IMR-90 (cell line): ENCODE data around the gene CTNNA1.

Experiments
- FOS ChIP-seq: fragments of 150-350 bp; IDR thresholded peaks from 2 replicates; pipeline ENCODE4 v1.6.1; 2016; ENCODE audit warnings: low read depth, low read length
- MAFK ChIP-seq: IDR thresholded peaks from 2 replicates; pipeline ENCODE4 v1.6.1; 2012; ENCODE audit warnings: low read depth, low read length, improper control_type of control experiment
- MAZ ChIP-seq: IDR thresholded peaks from 2 replicates; pipeline ENCODE4 v1.6.1; 2012; ENCODE audit warnings: low read depth, mild to moderate bottlenecking, low read length, improper control_type of control experiment, moderate library complexity, borderline replicate concordance
- NFE2L2 ChIP-seq: fragments of 150-350 bp; IDR thresholded peaks from 2 replicates; pipeline ENCODE4 v1.6.1; 2016; ENCODE audit warnings: low read depth, mild to moderate bottlenecking, low read length
- POLR2A ChIP-seq: IDR thresholded peaks from 2 replicates; pipeline ENCODE4 v1.6.1; 2012; ENCODE audit warnings: mild to moderate bottlenecking, low read depth, low read length
- RFX5 ChIP-seq: IDR thresholded peaks from 2 replicates; pipeline ENCODE4 v1.8.0; 2012; ENCODE audit warnings: low read depth, mild to moderate bottlenecking, low read length, moderate library complexity
- TF ChIP-seq, protein P1 (sequence below): conservative IDR thresholded peaks from 2 replicates; pipeline ENCODE4 v1.5.1; 2012; ENCODE audit warnings: mild to moderate bottlenecking, low read depth, low read length, improper control_type of control experiment
- TF ChIP-seq, protein P2 (sequence below): fragments of 150-350 bp; IDR thresholded peaks from 2 replicates; pipeline ENCODE4 v1.6.1; 2017; ENCODE audit warnings: mild to moderate bottlenecking, antibody characterized with exemption, low read length, low read depth
- TF ChIP-seq, protein P3 (sequence below): fragments of 150-350 bp; IDR thresholded peaks from 2 replicates; pipeline ENCODE4 v1.6.1; 2016; ENCODE audit warnings: low read depth, mild to moderate bottlenecking, low read length, moderate library complexity, borderline replicate concordance

DNA sequence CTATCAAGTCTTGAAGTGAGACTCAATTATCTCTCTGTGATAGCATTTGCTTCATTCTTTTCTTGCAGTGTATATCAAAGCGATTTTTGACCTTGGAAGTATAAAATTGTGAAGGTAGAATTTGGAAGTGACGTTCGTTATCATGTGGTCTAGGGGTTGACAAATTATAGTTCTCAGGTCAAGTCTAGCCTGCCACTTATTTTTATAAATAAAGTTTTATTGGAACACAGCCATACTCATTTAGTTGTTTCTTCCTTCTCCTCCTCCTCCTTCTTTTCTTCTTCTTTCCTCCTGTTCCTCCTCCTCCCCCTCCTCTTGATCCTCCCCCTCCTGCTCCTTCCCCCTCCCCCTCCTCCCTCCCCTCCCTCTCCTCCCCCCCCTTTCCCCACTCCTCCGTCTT is 83.9 kb downstream of the CTNNA1 start:
- no peak for TF ChIP-seq POLR2A
- TF ChIP-seq, protein P1, sequence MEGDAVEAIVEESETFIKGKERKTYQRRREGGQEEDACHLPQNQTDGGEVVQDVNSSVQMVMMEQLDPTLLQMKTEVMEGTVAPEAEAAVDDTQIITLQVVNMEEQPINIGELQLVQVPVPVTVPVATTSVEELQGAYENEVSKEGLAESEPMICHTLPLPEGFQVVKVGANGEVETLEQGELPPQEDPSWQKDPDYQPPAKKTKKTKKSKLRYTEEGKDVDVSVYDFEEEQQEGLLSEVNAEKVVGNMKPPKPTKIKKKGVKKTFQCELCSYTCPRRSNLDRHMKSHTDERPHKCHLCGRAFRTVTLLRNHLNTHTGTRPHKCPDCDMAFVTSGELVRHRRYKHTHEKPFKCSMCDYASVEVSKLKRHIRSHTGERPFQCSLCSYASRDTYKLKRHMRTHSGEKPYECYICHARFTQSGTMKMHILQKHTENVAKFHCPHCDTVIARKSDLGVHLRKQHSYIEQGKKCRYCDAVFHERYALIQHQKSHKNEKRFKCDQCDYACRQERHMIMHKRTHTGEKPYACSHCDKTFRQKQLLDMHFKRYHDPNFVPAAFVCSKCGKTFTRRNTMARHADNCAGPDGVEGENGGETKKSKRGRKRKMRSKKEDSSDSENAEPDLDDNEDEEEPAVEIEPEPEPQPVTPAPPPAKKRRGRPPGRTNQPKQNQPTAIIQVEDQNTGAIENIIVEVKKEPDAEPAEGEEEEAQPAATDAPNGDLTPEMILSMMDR, result no peak
- no peak for TF ChIP-seq FOS
- TF ChIP-seq NFE2L2, result no peak
- no peak for TF ChIP-seq MAZ
- TF ChIP-seq RFX5, result no peak
- no peak for TF ChIP-seq MAFK
- TF ChIP-seq, protein P2, sequence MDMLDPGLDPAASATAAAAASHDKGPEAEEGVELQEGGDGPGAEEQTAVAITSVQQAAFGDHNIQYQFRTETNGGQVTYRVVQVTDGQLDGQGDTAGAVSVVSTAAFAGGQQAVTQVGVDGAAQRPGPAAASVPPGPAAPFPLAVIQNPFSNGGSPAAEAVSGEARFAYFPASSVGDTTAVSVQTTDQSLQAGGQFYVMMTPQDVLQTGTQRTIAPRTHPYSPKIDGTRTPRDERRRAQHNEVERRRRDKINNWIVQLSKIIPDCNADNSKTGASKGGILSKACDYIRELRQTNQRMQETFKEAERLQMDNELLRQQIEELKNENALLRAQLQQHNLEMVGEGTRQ, result no peak
- TF ChIP-seq, protein P3, sequence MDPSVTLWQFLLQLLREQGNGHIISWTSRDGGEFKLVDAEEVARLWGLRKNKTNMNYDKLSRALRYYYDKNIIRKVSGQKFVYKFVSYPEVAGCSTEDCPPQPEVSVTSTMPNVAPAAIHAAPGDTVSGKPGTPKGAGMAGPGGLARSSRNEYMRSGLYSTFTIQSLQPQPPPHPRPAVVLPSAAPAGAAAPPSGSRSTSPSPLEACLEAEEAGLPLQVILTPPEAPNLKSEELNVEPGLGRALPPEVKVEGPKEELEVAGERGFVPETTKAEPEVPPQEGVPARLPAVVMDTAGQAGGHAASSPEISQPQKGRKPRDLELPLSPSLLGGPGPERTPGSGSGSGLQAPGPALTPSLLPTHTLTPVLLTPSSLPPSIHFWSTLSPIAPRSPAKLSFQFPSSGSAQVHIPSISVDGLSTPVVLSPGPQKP, result no peak
